RWPE2 (cell line): Measurements from ENCODE around the gene SYNM.

Experiments
- ATAC-seq: fragments of 200-7000 bp; cut with Tn5 transposase; 3 replicates; pipeline ENCODE4 v1.9.1; 2021; ENCODE audit warnings: low read depth
- DNase-seq: peaks from one replicate; pipeline ENCODE4 v3.0.0-alpha.2; 2020; ENCODE audit warnings: low spot score
- H3K27ac ChIP-seq: fragments of 450-650 bp; 2 replicates; pipeline ENCODE4 v1.5.1; 2017; ENCODE audit warnings: mild to moderate bottlenecking; ENCODE audit not compliant: poor library complexity, severe bottlenecking
- H3K27me3 ChIP-seq: fragments of 250-450 bp; sonication (Bioruptor Pico); 2 replicates; pipeline ENCODE4 v1.5.1; 2021; ENCODE audit warnings: mild to moderate bottlenecking, moderate library complexity; ENCODE audit not compliant: insufficient read depth, poor library complexity, severe bottlenecking
- H3K36me3 ChIP-seq: fragments of 250-450 bp; sonication (Bioruptor Pico); 2 replicates; pipeline ENCODE4 v1.5.1; 2020; ENCODE audit warnings: low read depth, mild to moderate bottlenecking, moderate library complexity
- H3K4me1 ChIP-seq: fragments of 250-450 bp; sonication (Bioruptor Pico); 2 replicates; pipeline ENCODE4 v1.5.1; 2021; ENCODE audit warnings: mild to moderate bottlenecking, moderate library complexity; ENCODE audit not compliant: insufficient read depth, poor library complexity, severe bottlenecking
- H3K4me3 ChIP-seq: fragments of 250-450 bp; sonication (Bioruptor Pico); 2 replicates; pipeline ENCODE4 v1.5.1; 2021; ENCODE audit warnings: mild to moderate bottlenecking, moderate library complexity; ENCODE audit not compliant: severe bottlenecking
- H3K9me3 ChIP-seq: fragments of 250-450 bp; sonication (Bioruptor Pico); 2 replicates; pipeline ENCODE4 v1.5.1; 2021; ENCODE audit warnings: mild to moderate bottlenecking, moderate library complexity; ENCODE audit not compliant: severe bottlenecking
- TF ChIP-seq, protein P1 (sequence below): fragments of 450-650 bp; IDR thresholded peaks from one replicate; pipeline ENCODE4 v1.5.1; 2017; ENCODE audit warnings: mild to moderate bottlenecking, moderate library complexity; ENCODE audit not compliant: poor library complexity, severe bottlenecking

The SYNM gene

DNA sequence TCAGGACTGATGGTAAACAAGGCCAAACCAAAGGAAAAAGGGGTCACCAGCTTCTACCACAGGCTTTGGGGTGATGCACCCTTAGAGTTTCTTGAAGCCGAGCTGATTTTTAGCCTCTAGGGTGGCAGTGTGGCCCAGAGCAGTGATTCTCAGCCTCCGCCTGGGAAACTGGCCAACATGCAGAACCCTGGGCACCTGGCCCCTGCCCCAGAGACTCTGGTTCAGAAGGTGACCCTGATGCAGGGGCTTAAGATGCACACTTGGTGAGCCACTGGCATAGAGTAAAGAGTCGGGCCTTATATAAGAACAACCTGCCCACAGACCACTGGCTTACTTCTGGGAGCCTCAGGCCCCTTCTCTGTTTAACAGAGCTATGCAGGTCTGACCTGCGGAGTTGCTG, 44.5 kb downstream of the SYNM start:
- TF ChIP-seq, protein P1, sequence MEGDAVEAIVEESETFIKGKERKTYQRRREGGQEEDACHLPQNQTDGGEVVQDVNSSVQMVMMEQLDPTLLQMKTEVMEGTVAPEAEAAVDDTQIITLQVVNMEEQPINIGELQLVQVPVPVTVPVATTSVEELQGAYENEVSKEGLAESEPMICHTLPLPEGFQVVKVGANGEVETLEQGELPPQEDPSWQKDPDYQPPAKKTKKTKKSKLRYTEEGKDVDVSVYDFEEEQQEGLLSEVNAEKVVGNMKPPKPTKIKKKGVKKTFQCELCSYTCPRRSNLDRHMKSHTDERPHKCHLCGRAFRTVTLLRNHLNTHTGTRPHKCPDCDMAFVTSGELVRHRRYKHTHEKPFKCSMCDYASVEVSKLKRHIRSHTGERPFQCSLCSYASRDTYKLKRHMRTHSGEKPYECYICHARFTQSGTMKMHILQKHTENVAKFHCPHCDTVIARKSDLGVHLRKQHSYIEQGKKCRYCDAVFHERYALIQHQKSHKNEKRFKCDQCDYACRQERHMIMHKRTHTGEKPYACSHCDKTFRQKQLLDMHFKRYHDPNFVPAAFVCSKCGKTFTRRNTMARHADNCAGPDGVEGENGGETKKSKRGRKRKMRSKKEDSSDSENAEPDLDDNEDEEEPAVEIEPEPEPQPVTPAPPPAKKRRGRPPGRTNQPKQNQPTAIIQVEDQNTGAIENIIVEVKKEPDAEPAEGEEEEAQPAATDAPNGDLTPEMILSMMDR, result no peak
- H3K27me3 ChIP-seq, result no peaks in the 10 kb centered on the region
- DNase-seq, result peak; percentile 50
- H3K27ac ChIP-seq, result no peak overlapping the region
- no peaks in the 10 kb centered on the region for H3K9me3 ChIP-seq
- H3K4me3 ChIP-seq, result no peak overlapping the region
- H3K4me1 ChIP-seq, result no peaks in the 10 kb centered on the region
- ATAC-seq, result no peak
- H3K36me3 ChIP-seq, result peaks cover 12% of the 10 kb centered on the region

DNA sequence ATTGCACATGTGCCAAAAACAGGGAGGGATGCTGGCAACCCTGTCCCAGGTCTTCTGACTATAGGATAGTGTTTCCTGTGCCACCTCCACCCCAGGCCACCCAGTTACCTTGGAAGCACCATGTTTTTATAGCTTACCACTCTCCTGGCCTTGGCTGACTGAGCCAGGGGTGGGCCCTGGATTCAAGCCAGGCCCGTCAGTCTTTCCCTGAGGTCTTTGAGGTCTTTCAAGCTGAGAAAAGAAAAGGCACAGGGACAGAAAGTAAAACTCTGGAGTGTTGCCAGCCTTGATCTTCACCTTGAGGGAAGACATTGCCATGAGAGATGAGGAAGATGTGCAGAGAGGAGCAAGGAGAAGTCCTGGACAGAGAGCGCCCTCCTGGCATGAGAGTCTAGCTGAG, 46.3 kb downstream of the SYNM start:
- peaks cover 6% of the 10 kb centered on the region for H3K4me1 ChIP-seq
- ATAC-seq (no peak), DNase-seq (peak; percentile 37)
- no peaks in the 10 kb centered on the region for H3K9me3 ChIP-seq
- H3K4me3 ChIP-seq, result no peak overlapping the region
- H3K27ac ChIP-seq, result no peak overlapping the region
- TF ChIP-seq, protein P1, result no peak
- H3K27me3 ChIP-seq, result no peaks in the 10 kb centered on the region
- H3K36me3 ChIP-seq, result peaks cover 29% of the 10 kb centered on the region

DNA sequence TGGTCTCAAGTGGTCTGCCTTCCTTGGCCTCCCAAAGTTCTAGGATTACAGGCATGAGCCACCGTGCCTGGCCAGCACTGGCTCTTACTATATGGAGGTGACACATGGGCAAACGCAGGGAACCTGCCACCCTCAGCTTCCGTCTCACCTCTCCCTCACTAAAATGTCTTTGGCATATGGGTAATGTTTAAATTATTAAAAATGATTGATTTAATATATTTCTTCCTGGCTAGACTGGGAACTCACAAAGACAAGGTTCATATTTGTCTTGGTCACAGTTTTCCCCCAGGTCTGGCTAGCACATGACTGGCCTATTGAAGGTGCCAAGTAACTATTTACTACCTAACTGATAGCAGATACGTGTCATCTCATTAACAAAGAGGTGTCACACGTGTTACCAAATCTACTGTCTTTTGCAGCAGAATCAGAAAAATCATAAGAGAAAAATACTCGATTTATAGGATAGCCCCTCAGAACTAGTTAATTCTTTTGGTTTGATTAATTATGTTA, 48.2 kb downstream of the SYNM start:
- Histone ChIP-seq H3K27me3 (no peaks in the 10 kb centered on the region), H3K9me3 (no peaks in the 10 kb centered on the region), H3K36me3 (peaks cover 29% of the 10 kb centered on the region), H3K4me1 (peaks cover 10% of the 10 kb centered on the region), H3K4me3 (no peak overlapping the region), H3K27ac (no peak overlapping the region)
- TF ChIP-seq, protein P1, result no peak
- no peak for ATAC-seq
- peak; percentile 21 for DNase-seq

DNA sequence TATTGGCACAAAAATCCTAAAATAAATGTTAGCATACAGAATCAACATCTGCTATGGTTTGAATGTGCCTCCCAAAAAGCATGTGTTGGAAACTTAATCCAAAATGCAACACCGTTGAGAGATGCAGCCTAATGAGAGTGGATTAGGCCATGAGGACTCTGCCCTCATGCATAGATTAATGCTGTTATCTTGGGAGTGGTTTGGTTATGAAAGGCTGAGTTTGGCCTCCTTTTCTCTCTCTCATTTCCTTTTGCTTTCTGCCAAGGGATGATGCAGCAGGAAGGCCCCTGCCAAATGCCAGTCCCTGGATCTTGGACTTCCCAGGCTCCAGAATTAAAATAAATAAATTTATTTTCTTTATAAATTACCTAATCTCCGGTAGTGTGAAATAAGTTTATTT, 49.4 kb downstream of the SYNM start:
- Histone ChIP-seq H3K36me3 (peaks cover 29% of the 10 kb centered on the region), H3K27ac (no peak overlapping the region), H3K27me3 (no peaks in the 10 kb centered on the region), H3K4me1 (peaks cover 10% of the 10 kb centered on the region), H3K4me3 (no peak overlapping the region), H3K9me3 (no peaks in the 10 kb centered on the region)
- DNase-seq, result no peak
- TF ChIP-seq, protein P1, result no peak
- no peak for ATAC-seq

DNA sequence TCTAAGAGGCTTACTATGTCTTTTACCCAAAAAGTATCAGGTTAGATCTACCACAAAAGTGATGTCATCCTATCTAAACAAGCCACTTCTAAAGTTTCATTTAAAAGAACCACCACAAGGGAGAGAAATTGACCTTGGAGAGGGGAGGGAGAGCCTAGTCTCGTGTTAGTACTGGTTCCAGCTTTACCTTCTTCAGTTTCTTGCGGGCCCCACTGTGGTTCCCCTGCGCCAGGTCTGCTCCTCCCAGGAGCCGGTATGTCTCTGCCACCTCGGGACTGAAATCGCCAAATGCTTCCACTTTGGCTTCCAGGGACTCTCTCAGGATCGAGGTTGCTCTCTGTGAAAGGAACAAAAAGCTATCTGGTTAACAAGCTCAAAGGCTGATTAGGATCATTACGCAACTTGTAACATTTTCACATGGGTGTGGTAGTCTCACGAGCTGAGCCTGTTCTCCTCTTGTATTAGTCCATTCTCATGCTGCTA, 51.1 kb downstream of the SYNM start:
- Histone ChIP-seq H3K27ac (no peak overlapping the region), H3K36me3 (peaks cover 34% of the 10 kb centered on the region), H3K4me3 (no peak overlapping the region), H3K27me3 (no peaks in the 10 kb centered on the region), H3K9me3 (no peaks in the 10 kb centered on the region), H3K4me1 (peaks cover 10% of the 10 kb centered on the region)
- ATAC-seq (peak; percentile 65), DNase-seq (no peak)
- TF ChIP-seq, protein P1, result no peak
